CD4-positive, alpha-beta T cell treated with Interferon alpha-2 for 1 hour (primary cell): ENCODE data around the gene OAS2.

Experiments used
- DNase-seq, 2 donors: peaks; one replicate each; pipeline ENCODE4 v3.0.0-alpha.2; 2020 to 2022

The OAS2 gene

DNA sequence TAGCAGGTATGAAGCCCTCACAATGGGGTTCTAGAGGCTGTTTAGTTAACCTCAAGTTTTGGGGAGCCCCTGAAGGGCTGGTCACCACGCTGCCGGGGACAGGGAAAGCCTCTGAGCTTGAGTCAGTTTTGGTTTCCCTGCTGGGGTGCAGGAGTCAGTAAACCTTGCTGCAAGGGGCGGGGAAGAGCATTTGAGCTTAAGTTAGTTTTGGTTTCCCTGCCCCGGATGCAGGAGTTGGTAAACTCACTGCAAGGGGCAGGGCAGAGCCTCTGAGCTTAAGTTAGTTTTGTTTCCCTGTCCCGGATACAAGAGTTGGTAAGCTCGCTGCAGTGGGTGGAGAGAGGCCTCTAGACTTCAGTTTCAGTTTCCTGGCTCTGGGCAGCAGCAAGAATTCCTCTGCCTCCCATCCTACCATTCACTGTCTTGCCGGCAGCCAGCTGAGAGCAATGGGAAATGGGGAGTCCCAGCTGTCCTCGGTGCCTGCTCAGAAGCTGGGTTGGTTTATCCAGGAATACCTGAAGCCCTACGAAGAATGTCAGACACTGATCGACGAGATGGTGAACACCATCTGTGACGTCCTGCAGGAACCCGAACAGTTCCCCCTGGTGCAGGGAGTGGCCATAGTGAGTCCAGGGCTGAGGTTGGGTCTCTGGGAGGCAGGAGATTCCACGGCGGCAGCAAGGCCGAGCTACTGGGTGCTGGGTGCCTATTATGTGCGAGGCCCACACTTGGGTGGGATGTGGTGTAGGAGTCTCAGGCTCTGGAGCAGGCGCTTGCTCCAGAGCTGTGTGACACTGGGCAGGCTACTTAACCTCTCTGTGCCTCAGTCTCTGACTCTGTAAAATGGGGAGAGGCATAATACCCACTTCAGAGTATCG, at the start of gene OAS2:
OAS2 (plus strand) TSS at position 357 of the 878 bp plus-strand sequence; CDS start at position 447, 90 bp downstream.
- DNase-seq: peak; percentile 97

DNA sequence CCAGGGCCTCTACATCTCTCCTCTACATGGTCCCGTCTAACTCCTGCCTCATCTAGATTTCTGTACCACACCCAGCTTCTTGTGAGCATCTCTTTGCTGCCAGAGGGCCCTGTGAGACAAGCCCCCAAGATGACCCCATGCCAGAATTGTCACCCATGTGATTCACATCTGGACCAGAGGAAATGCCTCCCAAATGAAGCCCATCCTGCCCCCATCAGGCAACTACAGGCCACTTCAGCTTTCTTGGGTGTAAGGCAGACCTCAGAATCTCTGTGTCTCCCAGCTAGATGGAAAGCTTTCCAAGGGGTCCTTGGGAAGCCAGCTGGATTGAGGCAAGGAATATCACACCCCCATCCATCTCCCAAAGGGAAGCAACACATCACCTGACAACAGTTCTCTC, 49.3 kb upstream of the OAS2 start:
- DNase-seq: no peak

- no peak for DNase-seq
Observed at GRCh38 chr12:112929715-112930114, 48.6 kb upstream of the OAS2 start.

DNA sequence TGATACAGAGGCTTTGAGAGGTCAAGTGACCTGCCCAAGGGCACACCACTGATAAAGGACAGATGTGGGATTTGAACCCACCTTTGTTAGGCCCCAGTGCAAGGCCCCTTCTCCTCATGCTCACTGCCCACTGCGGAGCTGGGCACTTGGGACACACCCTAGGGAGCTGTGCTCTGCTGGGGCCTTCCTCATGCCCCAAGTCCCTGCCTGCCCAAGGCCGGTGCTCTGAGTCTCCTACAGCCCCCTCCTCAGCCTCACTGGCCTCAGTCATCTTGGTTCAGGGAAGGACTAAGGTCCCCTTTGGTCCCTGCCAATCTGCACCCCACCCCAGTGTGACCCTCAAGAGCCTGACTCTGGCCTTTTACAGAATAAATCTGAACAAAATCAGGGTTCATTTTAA, 48.0 kb upstream of the OAS2 start:
- DNase-seq: no peak

- DNase-seq: no peak
Observed at GRCh38 chr12:112932485-112933128, 45.7 kb upstream of the OAS2 start.

DNA sequence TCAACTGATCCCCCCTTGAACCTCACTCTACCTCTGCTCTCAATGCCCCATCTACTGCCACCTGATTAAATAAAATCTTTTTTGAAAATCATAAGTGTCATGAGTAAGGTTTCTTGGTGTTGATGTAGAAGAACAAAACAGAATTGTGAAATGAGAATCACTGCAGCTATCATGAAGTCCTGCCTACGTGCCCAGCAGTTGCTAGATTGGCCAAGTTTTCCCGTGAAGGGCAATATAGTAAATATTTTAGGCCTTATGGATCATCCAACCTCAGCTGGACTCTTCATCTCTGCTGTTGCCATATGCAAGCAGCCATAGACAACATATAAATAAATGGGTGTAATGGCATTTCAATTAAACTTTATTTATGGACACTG, 45.2 kb upstream of the OAS2 start:
- DNase-seq: no peak

GRCh38 chr12:112936264-112936663, 42.1 kb upstream of the OAS2 start:
- peak in 1 of 2 donors; percentile 29 for DNase-seq

DNA sequence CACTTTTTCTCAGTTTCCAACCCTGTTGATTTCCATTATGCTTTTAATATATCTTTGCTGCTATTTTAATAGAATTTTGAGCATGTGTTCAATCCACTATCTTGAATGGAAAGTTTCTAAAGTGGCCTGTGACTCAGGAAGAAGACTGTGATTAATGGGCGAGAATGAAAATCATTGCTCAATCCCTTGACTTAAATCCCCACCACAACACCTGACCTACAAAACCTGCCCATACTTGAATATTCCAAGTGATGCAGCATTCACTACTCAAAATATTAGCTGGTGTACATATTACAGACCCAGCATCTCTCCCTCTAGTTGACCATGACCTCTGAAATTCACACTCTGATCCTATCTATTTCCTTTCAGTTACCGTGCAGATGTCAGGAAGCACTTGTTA, 41.4 kb upstream of the OAS2 start:
- peak in 1 of 2 donors; percentile 22 for DNase-seq

- peak; percentile 96 to 97 for DNase-seq
Observed at GRCh38 chr12:112937741-112938719, 40.3 kb upstream of the OAS2 start, which contains the start of gene OAS3. TSS of gene OAS3 (plus strand) at chr12:112938474. CDS start at chr12:112938531, 57 bp downstream.

GRCh38 chr12:112938751-112939150, 39.6 kb upstream of the OAS2 start:
- DNase-seq: peak in 1 of 2 donors; percentile 48

DNA sequence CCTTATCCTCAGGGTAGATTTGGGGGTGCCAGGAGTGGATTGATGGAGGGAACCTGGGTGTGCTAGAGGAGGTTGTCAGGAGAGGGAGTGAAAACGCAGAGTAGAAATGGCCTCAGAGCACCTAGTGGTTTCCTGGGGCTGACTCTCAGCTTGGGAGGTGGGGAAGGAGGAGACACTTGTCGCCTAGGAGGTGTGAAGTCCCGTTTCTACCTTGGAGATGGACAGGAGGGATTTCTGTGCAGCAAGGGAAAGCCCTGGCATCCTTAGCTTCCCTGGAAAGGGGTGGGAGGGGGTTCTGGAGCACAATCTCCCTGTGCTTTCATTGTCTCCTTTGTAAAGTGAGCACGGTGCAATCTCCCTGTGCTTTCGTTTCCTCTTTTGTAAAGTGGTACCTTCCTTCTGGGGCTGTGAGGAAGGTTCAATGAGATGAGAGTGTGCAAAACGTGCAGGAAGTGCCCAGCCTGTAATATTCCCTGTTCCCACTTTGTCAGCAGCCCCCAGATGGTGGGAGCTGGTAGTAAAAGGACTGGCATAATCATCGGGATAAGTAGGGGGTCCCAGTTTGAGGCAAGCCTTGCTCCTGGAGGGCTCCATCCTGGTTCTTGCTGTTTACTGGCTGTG, 38.4 kb upstream of the OAS2 start:
- DNase-seq: peak; percentile 36 to 62

DNA sequence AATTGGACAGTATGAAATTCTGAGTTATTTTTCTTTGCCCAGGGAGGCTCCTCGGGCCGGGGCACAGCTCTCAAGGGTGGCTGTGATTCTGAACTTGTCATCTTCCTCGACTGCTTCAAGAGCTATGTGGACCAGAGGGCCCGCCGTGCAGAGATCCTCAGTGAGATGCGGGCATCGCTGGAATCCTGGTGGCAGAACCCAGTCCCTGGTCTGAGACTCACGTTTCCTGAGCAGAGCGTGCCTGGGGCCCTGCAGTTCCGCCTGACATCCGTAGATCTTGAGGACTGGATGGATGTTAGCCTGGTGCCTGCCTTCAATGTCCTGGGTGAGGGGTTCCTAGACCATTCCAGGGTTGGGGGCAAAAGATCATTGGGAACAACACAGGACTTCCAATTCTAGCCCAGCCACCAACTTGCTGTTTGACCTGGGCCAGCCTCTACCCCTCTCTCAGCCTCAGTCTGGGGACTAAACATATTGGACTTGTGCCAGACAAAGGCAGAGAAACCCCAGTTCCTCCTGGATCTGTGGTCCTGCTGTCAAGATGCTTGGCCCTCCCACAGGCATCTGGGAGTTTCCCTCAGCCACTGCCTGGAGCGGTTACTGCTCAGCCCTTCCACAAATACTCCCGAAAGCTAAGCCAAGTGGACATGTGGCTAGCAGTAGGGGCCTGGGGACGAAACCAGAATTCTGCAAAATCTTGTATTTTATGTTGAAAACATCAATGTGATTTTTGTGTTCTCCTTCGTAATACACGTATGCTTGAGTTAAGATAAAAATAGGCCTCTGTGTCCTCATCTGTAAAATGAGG, 36.6 kb upstream of the OAS2 start:
- DNase-seq: no peak

- no peak for DNase-seq
Observed at GRCh38 chr12:112942572-112942971, 35.7 kb upstream of the OAS2 start.

- DNase-seq: no peak
Observed at GRCh38 chr12:112944024-112944690, 34.2 kb upstream of the OAS2 start.

DNA sequence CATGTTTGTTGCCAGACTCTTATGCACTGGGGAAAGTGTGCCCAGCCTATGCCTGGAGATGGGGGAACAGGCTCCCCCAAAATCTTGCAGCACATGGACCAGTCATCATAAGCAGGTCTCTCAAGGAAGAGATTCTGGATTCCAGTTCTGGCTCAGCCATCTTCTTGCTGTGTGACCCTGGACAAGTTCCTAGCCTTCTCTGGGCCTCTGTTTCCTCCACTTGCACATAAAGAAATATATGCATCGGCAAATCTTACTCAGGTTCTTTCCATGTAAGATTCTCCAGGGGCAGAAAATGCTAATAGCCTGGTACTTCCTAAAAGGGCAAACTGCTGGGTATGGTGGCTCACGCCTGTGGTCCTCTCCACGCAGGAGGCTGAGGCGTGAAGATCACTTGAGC, 32.8 kb upstream of the OAS2 start:
- DNase-seq: no peak

- no peak for DNase-seq
Observed at GRCh38 chr12:112946236-112947000, 31.9 kb upstream of the OAS2 start.

DNA sequence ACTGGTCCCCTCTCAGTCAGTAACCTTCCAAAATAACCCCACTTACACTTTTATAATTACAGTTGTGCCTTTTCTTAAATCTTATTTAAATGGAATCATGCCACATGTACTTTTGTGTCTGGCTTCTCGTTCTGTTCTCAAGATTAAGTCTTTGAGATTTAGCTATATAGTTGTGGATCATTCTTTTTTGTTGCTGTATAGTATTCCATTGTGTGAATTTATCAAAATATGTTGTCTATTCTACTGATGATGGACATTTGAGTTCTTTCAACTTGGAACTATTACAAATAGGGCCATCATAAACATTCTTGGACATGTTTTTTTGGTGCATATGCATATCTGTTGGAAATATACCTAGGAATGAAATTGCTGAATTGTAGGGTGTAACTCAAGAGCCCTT, 31.0 kb upstream of the OAS2 start:
- DNase-seq: no peak

- DNase-seq: no peak
Observed at GRCh38 chr12:112947761-112948160, 30.6 kb upstream of the OAS2 start.

GRCh38 chr12:112948806-112949205, 29.5 kb upstream of the OAS2 start:
- DNase-seq: no peak

GRCh38 chr12:112950701-112951100, 27.6 kb upstream of the OAS2 start:
- DNase-seq: no peak
